VCaP (cell line): ENCODE results near the gene FHDC1.

Experiments used
- H3K27ac ChIP-seq: fragments of 450-650 bp; 2 replicates; pipeline ENCODE4 v1.5.1; 2017
- CTCF ChIP-seq: fragments of 450-650 bp; conservative IDR thresholded peaks from 2 replicates; pipeline ENCODE4 v1.5.1; 2017; ENCODE audit warnings: mild to moderate bottlenecking, moderate library complexity

The FHDC1 gene

GRCh38 chr4:152975380-152976211 lies 39.5 kb downstream of the FHDC1 start:
- H3K27ac ChIP-seq = no peak overlapping the region
- TF ChIP-seq CTCF = no peak

GRCh38 chr4:152976212-152976761 lies 40.2 kb downstream of the FHDC1 start:
- no peak for TF ChIP-seq CTCF
- no peak overlapping the region for H3K27ac ChIP-seq

- TF ChIP-seq CTCF = no peak
- no peak overlapping the region for H3K27ac ChIP-seq
Observed at GRCh38 chr4:152979731-152980330, 43.7 kb downstream of the FHDC1 start.

GRCh38 chr4:152981278-152981677 lies 45.2 kb downstream of the FHDC1 start:
- no peak for TF ChIP-seq CTCF
- no peak overlapping the region for H3K27ac ChIP-seq

- no peak for TF ChIP-seq CTCF
- H3K27ac ChIP-seq = no peak overlapping the region
Observed at GRCh38 chr4:152981842-152982241, 45.7 kb downstream of the FHDC1 start.

- no peak overlapping the region for H3K27ac ChIP-seq
- TF ChIP-seq CTCF = no peak
Observed at GRCh38 chr4:152983221-152983620, 47.1 kb downstream of the FHDC1 start.

- H3K27ac ChIP-seq = no peak overlapping the region
- TF ChIP-seq CTCF = no peak
Observed at GRCh38 chr4:152983774-152984411, 47.8 kb downstream of the FHDC1 start.
